H1 (cell line): ENCODE measurements around the gene HINT1. TPM values are rescaled to one million over a fixed set of nuclear protein-coding genes. Genes with fewer than 3 reads are reported as not detected.

Experiments used
- CTCF ChIA-PET: fragments of 300-600 bp; sonication (Branson Sonifier 250); formaldehyde crosslinking; loops from one replicate; lab custom pipeline; 2021; ENCODE audit not compliant: partially characterized antibody; lab: Charles Lee
- POLR2A ChIA-PET: fragments of 300-600 bp; sonication (Branson Sonifier 250); formaldehyde crosslinking; loops from one replicate; lab custom pipeline; 2021; ENCODE audit warnings: inconsistent platforms; ENCODE audit not compliant: partially characterized antibody; lab: Charles Lee
- DNase-seq, 2 experiments: peaks; one replicate each; pipeline versions ENCODE4 v3.0.0 to v3.0.0-alpha.2; 2010 to 2022; ENCODE audit warnings: low spot score in 2 of 2, low read depth in 1 of 2, mixed read lengths in 1 of 2
- FAIRE-seq: peaks from 2 replicates; lab custom pipeline; 2011; peaks lifted over from hg19 to GRCh38; lab: Jason Lieb, UNC
- H2AFZ ChIP-seq: 2 replicates; pipeline ENCODE4 v1.8.1; 2012; ENCODE audit warnings: low read length, inconsistent platforms
- H2AK5ac ChIP-seq: 2 replicates; pipeline ENCODE4 v1.6.1; 2013; ENCODE audit warnings: low read depth, low read length
- H2BK120ac ChIP-seq: replicated peaks from 2 replicates; pipeline ENCODE3; 2013; ENCODE audit warnings: low read depth, low read length, inconsistent platforms
- H2BK12ac ChIP-seq: 2 replicates; pipeline ENCODE4 v1.6.1; 2013; ENCODE audit warnings: low read depth, low read length
- H2BK15ac ChIP-seq: 2 replicates; pipeline ENCODE4 v1.6.1; 2013; ENCODE audit warnings: low read length
- H2BK20ac ChIP-seq: 2 replicates; pipeline ENCODE4 v1.6.1; 2013; ENCODE audit warnings: low read length
- H2BK5ac ChIP-seq: 2 replicates; pipeline ENCODE4 v1.6.1; 2013; ENCODE audit warnings: low read depth, low read length
- H3K14ac ChIP-seq: 2 replicates; pipeline ENCODE4 v1.6.1; 2013; ENCODE audit warnings: inconsistent platforms; ENCODE audit not compliant: insufficient read length
- H3K18ac ChIP-seq: 2 replicates; pipeline ENCODE4 v1.6.1; 2013; ENCODE audit warnings: low read length; ENCODE audit errors: extremely low read depth
- H3K23ac ChIP-seq: 2 replicates; pipeline ENCODE4 v1.6.1; 2013; ENCODE audit warnings: inconsistent platforms; ENCODE audit not compliant: insufficient read length
- H3K23me2 ChIP-seq: 2 replicates; pipeline ENCODE4 v1.6.1; 2013; ENCODE audit warnings: low read depth, low read length
- H3K27ac ChIP-seq: 2 replicates; pipeline ENCODE4 v1.6.1; 2011; ENCODE audit warnings: low read depth, low read length, inconsistent platforms
- H3K27me3 ChIP-seq, 4 experiments: replicated peaks in 1 of 4; 1 replicate in 1 of 4; 2 replicates in 3 of 4; pipeline versions ENCODE4 v1.6.1 to v1.8.1; 2011 to 2013; ENCODE audit warnings: low read length in 3 of 4, mild to moderate bottlenecking in 3 of 4, inconsistent platforms in 2 of 4, mixed read lengths in 2 of 4, moderate library complexity in 1 of 4; ENCODE audit not compliant: control insufficient read depth in 3 of 4, insufficient read depth in 3 of 4; ENCODE audit errors: extremely low read depth in 1 of 4
- H3K36me3 ChIP-seq, 4 experiments: 2 replicates each; pipeline versions ENCODE4 v1.6.1 to v1.8.1; 2011 to 2013; ENCODE audit warnings: mild to moderate bottlenecking in 4 of 4, low read length in 3 of 4, moderate library complexity in 2 of 4, control low read depth in 1 of 4, inconsistent platforms in 1 of 4; ENCODE audit not compliant: insufficient read depth in 4 of 4, control insufficient read depth in 2 of 4
- H3K4ac ChIP-seq: replicated peaks from 2 replicates; pipeline ENCODE3; 2013; ENCODE audit warnings: low read length, low read depth, mixed read lengths, inconsistent platforms; ENCODE audit not compliant: insufficient read length
- H3K4me1 ChIP-seq, 4 experiments: replicated peaks in 1 of 4; 1 replicate in 1 of 4; 2 replicates in 3 of 4; pipeline versions ENCODE4 v1.6.1 to v1.8.1; 2011 to 2013; ENCODE audit warnings: low read length in 3 of 4, inconsistent platforms in 2 of 4, mixed read lengths in 1 of 4; ENCODE audit not compliant: insufficient read depth in 4 of 4, control insufficient read depth in 3 of 4
- H3K4me2 ChIP-seq, 2 experiments: 2 replicates each; pipeline versions ENCODE4 v1.6.1 to v1.8.1; 2011 to 2013; ENCODE audit warnings: low read depth in 2 of 2, low read length in 2 of 2, control low read depth in 1 of 2, inconsistent platforms in 1 of 2, mild to moderate bottlenecking in 1 of 2; ENCODE audit not compliant: insufficient read depth in 1 of 2
- H3K4me3 ChIP-seq, 4 experiments: fragments of 200-600, 300-600 bp in 1 of 4; sonication (generic), shearing (Covaris generic), sonication (Bioruptor Twin) in 1 of 4; 2 replicates each; pipeline versions ENCODE4 v1.5.1 to v1.8.1; 2011 to 2016; ENCODE audit warnings: low read length in 4 of 4, low read depth in 3 of 4, control low read depth in 2 of 4, inconsistent platforms in 2 of 4, mild to moderate bottlenecking in 2 of 4, mixed read lengths in 1 of 4, moderate library complexity in 1 of 4; ENCODE audit not compliant: insufficient read depth in 2 of 4; ENCODE audit errors: extremely low read depth in 1 of 4
- H3K56ac ChIP-seq: replicated peaks from 2 replicates; pipeline ENCODE3; 2013; ENCODE audit warnings: low read depth, mild to moderate bottlenecking, mixed read lengths, low read length, inconsistent platforms; ENCODE audit not compliant: insufficient read length
- H3K79me1 ChIP-seq: 2 replicates; pipeline ENCODE4 v1.6.1; 2013; ENCODE audit warnings: low read depth, low read length, control low read depth
- H3K79me2 ChIP-seq, 2 experiments: 2 replicates each; pipeline versions ENCODE4 v1.6.1 to v1.8.1; 2012 to 2013; ENCODE audit warnings: low read length in 2 of 2, mild to moderate bottlenecking in 2 of 2, inconsistent platforms in 1 of 2; ENCODE audit not compliant: insufficient read depth in 2 of 2, control insufficient read depth in 1 of 2
- H3K9ac ChIP-seq, 4 experiments: replicated peaks in 1 of 4; 1 replicate in 1 of 4; 2 replicates in 3 of 4; pipeline versions ENCODE4 v1.6.1 to v1.8.1; 2011 to 2013; ENCODE audit warnings: low read depth in 3 of 4, low read length in 3 of 4, control low read depth in 2 of 4, mild to moderate bottlenecking in 2 of 4, moderate library complexity in 2 of 4, inconsistent platforms in 1 of 4; ENCODE audit errors: extremely low read depth in 1 of 4
- H3K9me3 ChIP-seq, 2 experiments: 2 replicates each; pipeline versions ENCODE4 v1.6.1 to v1.8.1; 2012 to 2013; ENCODE audit warnings: mild to moderate bottlenecking in 2 of 2, moderate library complexity in 2 of 2, control low read depth in 1 of 2, inconsistent platforms in 1 of 2, low read depth in 1 of 2, low read length in 1 of 2, mixed read lengths in 1 of 2; ENCODE audit not compliant: insufficient read depth in 2 of 2
- H4K20me1 ChIP-seq, 2 experiments: replicated peaks in 1 of 2; 2 replicates each; pipeline versions ENCODE3 to v1.8.1; 2011 to 2013; ENCODE audit warnings: inconsistent platforms in 2 of 2, low read length in 2 of 2, mild to moderate bottlenecking in 1 of 2; ENCODE audit not compliant: insufficient read depth in 2 of 2, control insufficient read depth in 1 of 2
- H4K5ac ChIP-seq: 2 replicates; pipeline ENCODE4 v1.6.1; 2013; ENCODE audit warnings: low read length, low read depth, mixed read lengths, inconsistent platforms; ENCODE audit not compliant: insufficient read length
- H4K8ac ChIP-seq: 2 replicates; pipeline ENCODE4 v1.8.0; 2013; ENCODE audit warnings: mild to moderate bottlenecking, moderate library complexity, low read length, inconsistent platforms; ENCODE audit not compliant: insufficient read depth; ENCODE audit errors: extremely low read depth
- H4K91ac ChIP-seq: replicated peaks from 2 replicates; pipeline ENCODE3; 2013; ENCODE audit warnings: low read length, mixed read lengths, inconsistent platforms; ENCODE audit not compliant: insufficient read length
- EP300 ChIP-seq, 2 experiments: IDR thresholded peaks; 1 replicate in 1 of 2; 2 replicates in 1 of 2; pipeline ENCODE4 v1.6.1; 2011 to 2012; ENCODE audit warnings: low read depth in 2 of 2, low read length in 2 of 2, mild to moderate bottlenecking in 2 of 2, borderline replicate concordance in 1 of 2, inconsistent platforms in 1 of 2, moderate library complexity in 1 of 2
- POLR2A ChIP-seq, 2 experiments: IDR thresholded peaks; 1 replicate in 1 of 2; 2 replicates in 1 of 2; pipeline ENCODE4 v1.6.1; 2011; ENCODE audit warnings: low read depth in 2 of 2, low read length in 2 of 2, mild to moderate bottlenecking in 2 of 2; ENCODE audit errors: control extremely low read depth in 1 of 2
- SIRT6 ChIP-seq: IDR thresholded peaks from one replicate; pipeline ENCODE4 v1.7.1; 2012; ENCODE audit warnings: low read length, inconsistent platforms
- WGBS, 2 experiments: shearing (Covaris generic) in 1 of 2; methylation state at CpG; one replicate each; pipeline versions ENCODE4 v1.1.6 to v1.1.7; 2013 to 2015; ENCODE audit warnings: low lambda C conversion rate in 2 of 2, mixed read lengths in 2 of 2, inconsistent platforms in 1 of 2, low coverage in 1 of 2, missing lambda C conversion rate in 1 of 2; ENCODE audit not compliant: insufficient replicate concordance in 2 of 2, insufficient coverage in 1 of 2, insufficient read length in 1 of 2; ENCODE audit errors: extremely low coverage in 1 of 2, missing lambda C conversion rate in 1 of 2; 5-methylcytosine and 5-hydroxymethylcytosine counted together
- polyA plus RNA-seq, 7 experiments: library from polyadenylated mRNA; depleted of rRNA in 3 of 7; stranded (reverse) in 5 of 7; unstranded in 2 of 7; fragments of >200 nt in 5 of 7; fragments of 200-250 nt in 2 of 7; gene quantifications; 1 replicate in 5 of 7; 2 replicates in 1 of 7; 4 replicates in 1 of 7; pipeline versions ENCODE4 v1.2.1 to v1.2.3, GENCODE V29; 2011 to 2013; ENCODE audit warnings: missing spikeins in 2 of 7, mixed read lengths in 2 of 7
- total RNA-seq: library from RNA; stranded (reverse); fragmentation: NEBNext Ultra II Directional; extraction: Animal tissue kit (Norgen Biotek cat#: 25700); gene quantifications from 2 replicates; pipeline ENCODE4 v1.2.1, GENCODE V29; 2021

HINT1 gene
- total and polyA plus RNA-seq, 2 of the 8 experiments (the other 6 are each of a cell fraction or from before 2014, with no cell fraction given), result 230 to 479 TPM

- Histone ChIP-seq H3K27me3 (no peaks in the 10 kb centered on the region), H2AFZ (no peak overlapping the region), H3K79me1 (no peaks in the 10 kb centered on the region), H2BK12ac (no peak overlapping the region), H3K79me2 (no peaks in the 10 kb centered on the region), H3K9me3 (peaks cover 6 to 8% of the 10 kb centered on the region in 2 experiments; a peak in 2 of 4 replicates), H3K4me2 (no peak overlapping the region), H3K4me1 (no peaks in the 10 kb centered on the region), H3K23me2 (no peaks in the 10 kb centered on the region), H2BK15ac (no peak overlapping the region), H3K56ac (no peak overlapping the region), H4K5ac (no peak overlapping the region), H3K36me3 (no peaks in the 10 kb centered on the region), H2BK20ac (no peak overlapping the region), H3K4me3 (no peak overlapping the region), H2BK120ac (no peak overlapping the region), H3K9ac (no peak overlapping the region), H4K20me1 (no peaks in the 10 kb centered on the region), H3K23ac (no peak overlapping the region), H3K27ac (no peak overlapping the region), H4K8ac (no peak overlapping the region), H2AK5ac (no peak overlapping the region), H3K4ac (no peak overlapping the region), H3K18ac (no peak overlapping the region), H2BK5ac (no peak overlapping the region), H4K91ac (no peak overlapping the region), H3K14ac (no peak overlapping the region)
- ChIA-PET POLR2A (no interaction called here), CTCF (no interaction called here)
- FAIRE-seq (no peak), DNase-seq (no peak)
- TF ChIP-seq EP300 (IDR thresholded peaks at IDR 0.05; ENCODE audit: borderline replicate concordance in 1 of 2, low read depth in 2 of 2, low read length in 2 of 2) (no peak), SIRT6 (no peak), POLR2A (IDR thresholded peaks at IDR 0.05; ENCODE audit: control extremely low read depth in 1 of 2, low read depth in 2 of 2, low read length in 2 of 2) (no peak)
- 88% methylated on average over 2 of the region's 2 CpGs; no CpG with 5 or more reads in 1 of the 2 experiments for WGBS, 2 experiments
Observed at GRCh38 chr5:131139321-131139720, 25.7 kb downstream of the HINT1 start.
